K562 (cell line): ENCODE data around the gene SNX1. TPM values are rescaled to one million over a fixed set of nuclear protein-coding genes. Genes with fewer than 3 reads are reported as not detected.

Source experiments
- CREBBP ChIP-seq: IDR thresholded peaks from one replicate; pipeline ENCODE4 v1.6.1; 2012; ENCODE audit warnings: low read depth, mild to moderate bottlenecking, control low read depth, inconsistent platforms, low read length
- FOXK2 ChIP-seq, 2 experiments: fragments of 450-650 bp; IDR thresholded peaks in 1 of 2; conservative IDR thresholded peaks in 1 of 2; 2 replicates each; pipeline ENCODE4 v1.6.1; 2016; ENCODE audit warnings: low read depth in 2 of 2, mild to moderate bottlenecking in 1 of 2
- HDAC8 ChIP-seq: fragments of 450-650 bp; IDR thresholded peaks from 2 replicates; pipeline ENCODE4 v1.6.1; 2016; ENCODE audit warnings: mild to moderate bottlenecking, missing genetic modification characterization, moderate library complexity, missing compliant biosample characterization
- KDM1A ChIP-seq, 2 experiments: fragments of 450-650 bp; IDR thresholded peaks; 2 replicates each; pipeline ENCODE4 v1.6.1; 2016; ENCODE audit warnings: mild to moderate bottlenecking in 2 of 2
- MAZ ChIP-seq, 2 experiments: fragments of 450-650 bp in 1 of 2; sonication (generic) in 1 of 2; formaldehyde crosslinking; IDR thresholded peaks in 1 of 2; conservative IDR thresholded peaks in 1 of 2; 2 replicates each; pipeline versions ENCODE4 v1.4.0 to v1.5.0; 2020; ENCODE audit warnings: mild to moderate bottlenecking in 1 of 2, missing genetic modification reagents in 1 of 2
- NFE2L1 ChIP-seq: fragments of 450-650 bp; IDR thresholded peaks from 2 replicates; pipeline ENCODE4 v1.6.1; 2016; ENCODE audit warnings: missing genetic modification characterization, low read depth, mild to moderate bottlenecking, missing compliant biosample characterization, moderate library complexity, borderline replicate concordance
- NFRKB ChIP-seq: fragments of 450-650 bp; IDR thresholded peaks from 2 replicates; pipeline ENCODE4 v1.6.1; 2016; ENCODE audit warnings: low read depth
- NR1H2 ChIP-seq: sonication (generic); formaldehyde crosslinking; IDR thresholded peaks from 2 replicates; pipeline ENCODE4 v1.4.0; 2020; ENCODE audit warnings: mild to moderate bottlenecking, missing genetic modification reagents
- PML ChIP-seq: IDR thresholded peaks from 2 replicates; pipeline ENCODE4 v1.6.1; 2012; ENCODE audit warnings: low read length, inconsistent platforms
- RCOR1 ChIP-seq, 2 experiments: IDR thresholded peaks; 2 replicates each; pipeline ENCODE4 v1.6.1; 2012; ENCODE audit warnings: low read depth in 2 of 2, low read length in 2 of 2, borderline replicate concordance in 1 of 2, improper control_type of control experiment in 1 of 2
- SMARCB1 ChIP-seq: IDR thresholded peaks from 2 replicates; pipeline ENCODE4 v1.6.1; 2011; ENCODE audit warnings: improper control_type of control experiment, low read depth; ENCODE audit not compliant: insufficient read length
- SRSF3 ChIP-seq: fragments of 200-400 bp; formaldehyde crosslinking; IDR thresholded peaks from 2 replicates; pipeline ENCODE4 v1.6.1; 2016; ENCODE audit warnings: mild to moderate bottlenecking, low read length, moderate library complexity; ENCODE audit not compliant: insufficient read depth
- STAT5B ChIP-seq: fragments of 250-450 bp; sonication (Bioruptor Pico); IDR thresholded peaks from 2 replicates; pipeline ENCODE4 v1.8.0; 2021; ENCODE audit warnings: mild to moderate bottlenecking, inconsistent platforms
- TBL1XR1 ChIP-seq, 2 experiments: IDR thresholded peaks; 2 replicates each; pipeline ENCODE4 v1.6.1; 2012; ENCODE audit warnings: improper control_type of control experiment in 2 of 2, low read length in 2 of 2, mild to moderate bottlenecking in 1 of 2
- TRIM24 ChIP-seq, 2 experiments: fragments of 450-650 bp; IDR thresholded peaks; 2 replicates each; pipeline ENCODE4 v1.6.1; 2016
- XRCC4 ChIP-seq: IDR thresholded peaks from one replicate; pipeline ENCODE4 v1.6.1; 2011; ENCODE audit not compliant: insufficient read depth, insufficient read length; ENCODE audit errors: extremely low read depth
- ZC3H8 ChIP-seq: fragments of 450-650 bp; IDR thresholded peaks from 2 replicates; pipeline ENCODE4 v1.6.1; 2017
- ZNF12 ChIP-seq: sonication (generic); formaldehyde crosslinking; IDR thresholded peaks from 2 replicates; pipeline ENCODE4 v1.4.0; 2020; ENCODE audit warnings: mild to moderate bottlenecking, missing genetic modification reagents
- ZNF766 ChIP-seq: fragments of 200-800 bp; sonication (Bioruptor generic); conservative IDR thresholded peaks from 2 replicates; pipeline ENCODE4 v1.6.1; 2016; ENCODE audit warnings: missing genetic modification characterization, missing compliant biosample characterization
- ZNF780A ChIP-seq: fragments of 250-450 bp; sonication (Bioruptor Pico); IDR thresholded peaks from 2 replicates; pipeline ENCODE4 v1.5.0; 2021; ENCODE audit warnings: mild to moderate bottlenecking
- polyA plus RNA-seq, 8 experiments: library from polyadenylated mRNA; depleted of rRNA in 4 of 8; stranded (reverse) in 5 of 8; unstranded in 3 of 8; fragments of >200 nt; fragmentation: Nextera tagmentation in 2 of 8; fragmentation: Illumina TruSeq in 1 of 8; extraction: Ambion mirVana in 2 of 8; extraction: Trizol in 1 of 8; gene quantifications; 2 replicates each; pipeline versions ENCODE4 v1.2.1 to v1.2.3, GENCODE V29; 2011 to 2014; ENCODE audit warnings: inconsistent platforms in 1 of 8, missing spikeins in 1 of 8
- total RNA-seq, 7 experiments: library from RNA; depleted of rRNA in 6 of 7; stranded (reverse); fragments of >200 nt in 6 of 7; fragmentation: Illumina TruSeq in 2 of 7; extraction: Trizol in 2 of 7; gene quantifications; 2 replicates each; pipeline versions ENCODE4 v1.2.1 to v1.2.3, GENCODE V29; 2011 to 2021; ENCODE audit warnings: low replicate concordance in 1 of 7
- TF ChIP-seq, protein P1 (sequence below): fragments of 450-650 bp; IDR thresholded peaks from 2 replicates; pipeline ENCODE4 v1.6.1; 2016
- TF ChIP-seq, protein P2 (sequence below), 3 experiments: IDR thresholded peaks in 2 of 3; conservative IDR thresholded peaks in 1 of 3; 2 replicates each; pipeline ENCODE4 v1.5.1; 2011 to 2012; ENCODE audit warnings: low read length in 3 of 3, mild to moderate bottlenecking in 3 of 3, control low read depth in 2 of 3, improper control_type of control experiment in 1 of 3, inconsistent platforms in 1 of 3, low read depth in 1 of 3, mixed read lengths in 1 of 3, moderate library complexity in 1 of 3; ENCODE audit not compliant: insufficient read depth in 2 of 3
- TF ChIP-seq, protein P3 (sequence below): fragments of 450-650 bp; formaldehyde crosslinking; conservative IDR thresholded peaks from 2 replicates; pipeline ENCODE4 v1.4.0; 2022; ENCODE audit warnings: mild to moderate bottlenecking, missing genetic modification characterization
- TF ChIP-seq, protein P4 (sequence below): IDR thresholded peaks from 2 replicates; pipeline ENCODE4 v1.6.1; 2011; ENCODE audit warnings: borderline replicate concordance, low read depth, mild to moderate bottlenecking, moderate library complexity, low read length; ENCODE audit not compliant: insufficient read depth, poor library complexity, severe bottlenecking

SNX1 gene
- total and polyA plus RNA-seq, 9 of the 15 experiments (the other 6 are each of a cell fraction or from before 2014, with no cell fraction given), result 11.0 to 105 (median 59.9) TPM

DNA sequence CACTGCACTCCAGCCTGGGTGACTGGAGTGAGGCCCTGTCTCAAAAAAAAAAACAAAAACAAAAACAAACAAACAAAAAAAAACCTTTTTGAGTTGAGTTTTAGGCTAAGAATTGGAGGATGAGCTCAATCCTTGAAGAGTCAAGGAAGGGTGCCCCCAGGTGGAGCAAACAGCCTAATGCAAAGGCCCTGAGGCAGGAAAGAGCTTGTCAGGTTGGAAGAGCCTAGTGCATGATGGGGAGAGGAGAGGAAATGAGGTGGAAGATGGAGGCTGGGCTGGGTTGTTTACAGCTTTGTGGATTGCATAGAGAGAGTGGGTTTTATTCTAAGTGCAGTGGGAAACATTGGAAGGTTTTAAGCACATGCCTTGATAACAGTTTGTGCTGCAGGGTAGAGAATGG lies 53.6 kb downstream of the SNX1 start (continued):
- TF ChIP-seq, protein P1, sequence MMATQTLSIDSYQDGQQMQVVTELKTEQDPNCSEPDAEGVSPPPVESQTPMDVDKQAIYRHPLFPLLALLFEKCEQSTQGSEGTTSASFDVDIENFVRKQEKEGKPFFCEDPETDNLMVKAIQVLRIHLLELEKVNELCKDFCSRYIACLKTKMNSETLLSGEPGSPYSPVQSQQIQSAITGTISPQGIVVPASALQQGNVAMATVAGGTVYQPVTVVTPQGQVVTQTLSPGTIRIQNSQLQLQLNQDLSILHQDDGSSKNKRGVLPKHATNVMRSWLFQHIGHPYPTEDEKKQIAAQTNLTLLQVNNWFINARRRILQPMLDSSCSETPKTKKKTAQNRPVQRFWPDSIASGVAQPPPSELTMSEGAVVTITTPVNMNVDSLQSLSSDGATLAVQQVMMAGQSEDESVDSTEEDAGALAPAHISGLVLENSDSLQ, result 0 out of 2 replicates have a peak, but pooled peaks have one; percentile 32
- TF ChIP-seq HDAC8, result no peak
- no peak for TF ChIP-seq PML
- TF ChIP-seq SRSF3, result no peak
- TF ChIP-seq NR1H2 (CRISPR knock-in tag), result no peak
- TF ChIP-seq, protein P2, sequence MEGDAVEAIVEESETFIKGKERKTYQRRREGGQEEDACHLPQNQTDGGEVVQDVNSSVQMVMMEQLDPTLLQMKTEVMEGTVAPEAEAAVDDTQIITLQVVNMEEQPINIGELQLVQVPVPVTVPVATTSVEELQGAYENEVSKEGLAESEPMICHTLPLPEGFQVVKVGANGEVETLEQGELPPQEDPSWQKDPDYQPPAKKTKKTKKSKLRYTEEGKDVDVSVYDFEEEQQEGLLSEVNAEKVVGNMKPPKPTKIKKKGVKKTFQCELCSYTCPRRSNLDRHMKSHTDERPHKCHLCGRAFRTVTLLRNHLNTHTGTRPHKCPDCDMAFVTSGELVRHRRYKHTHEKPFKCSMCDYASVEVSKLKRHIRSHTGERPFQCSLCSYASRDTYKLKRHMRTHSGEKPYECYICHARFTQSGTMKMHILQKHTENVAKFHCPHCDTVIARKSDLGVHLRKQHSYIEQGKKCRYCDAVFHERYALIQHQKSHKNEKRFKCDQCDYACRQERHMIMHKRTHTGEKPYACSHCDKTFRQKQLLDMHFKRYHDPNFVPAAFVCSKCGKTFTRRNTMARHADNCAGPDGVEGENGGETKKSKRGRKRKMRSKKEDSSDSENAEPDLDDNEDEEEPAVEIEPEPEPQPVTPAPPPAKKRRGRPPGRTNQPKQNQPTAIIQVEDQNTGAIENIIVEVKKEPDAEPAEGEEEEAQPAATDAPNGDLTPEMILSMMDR (IDR thresholded peaks at IDR 0.05 in 2 of 3, conservative IDR thresholded peaks at IDR 0.05 in 1 of 3; ENCODE audit: insufficient read depth in 2 of 3, low read depth in 1 of 3, low read length in 3 of 3), result peak; percentile 49 to 56 (median 54)
- no peak for TF ChIP-seq SMARCB1
- no peak for TF ChIP-seq ZC3H8
- TF ChIP-seq, protein P3, sequence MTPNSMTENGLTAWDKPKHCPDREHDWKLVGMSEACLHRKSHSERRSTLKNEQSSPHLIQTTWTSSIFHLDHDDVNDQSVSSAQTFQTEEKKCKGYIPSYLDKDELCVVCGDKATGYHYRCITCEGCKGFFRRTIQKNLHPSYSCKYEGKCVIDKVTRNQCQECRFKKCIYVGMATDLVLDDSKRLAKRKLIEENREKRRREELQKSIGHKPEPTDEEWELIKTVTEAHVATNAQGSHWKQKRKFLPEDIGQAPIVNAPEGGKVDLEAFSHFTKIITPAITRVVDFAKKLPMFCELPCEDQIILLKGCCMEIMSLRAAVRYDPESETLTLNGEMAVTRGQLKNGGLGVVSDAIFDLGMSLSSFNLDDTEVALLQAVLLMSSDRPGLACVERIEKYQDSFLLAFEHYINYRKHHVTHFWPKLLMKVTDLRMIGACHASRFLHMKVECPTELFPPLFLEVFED, result no peak
- 0 out of 2 replicates have a peak, but pooled peaks have one; percentile 35 for TF ChIP-seq NFRKB
- no peak for TF ChIP-seq ZNF12 (CRISPR knock-in tag)
- no peak for TF ChIP-seq XRCC4
- no peak for TF ChIP-seq STAT5B (CRISPR knock-in tag)
- no peak for TF ChIP-seq ZNF766 (CRISPR knock-in tag)
- TF ChIP-seq FOXK2 (conservative IDR thresholded peaks at IDR 0.05 in 1 of 2, IDR thresholded peaks at IDR 0.05 in 1 of 2; ENCODE audit: low read depth in 2 of 2), result peak; percentile 62 to 75
- 0 out of 4 replicates have a peak, but pooled peaks of 1 of the 2 experiments have one; percentile 13 for TF ChIP-seq MAZ (CRISPR knock-in tag; conservative IDR thresholded peaks at IDR 0.05 in 1 of 2, IDR thresholded peaks at IDR 0.05 in 1 of 2)
- TF ChIP-seq RCOR1 (IDR thresholded peaks at IDR 0.05; ENCODE audit: borderline replicate concordance in 1 of 2, low read depth in 2 of 2, low read length in 2 of 2), result 0 out of 4 replicates have a peak, but pooled peaks of 1 of the 2 experiments have one; percentile 33
- peak in 1 of 2 experiments; percentile 54; a peak in 1 of 4 replicates for TF ChIP-seq KDM1A (IDR thresholded peaks at IDR 0.05)
- no peak for TF ChIP-seq ZNF780A (CRISPR knock-in tag)
- no peak for TF ChIP-seq NFE2L1 (tag)
- TF ChIP-seq TRIM24 (IDR thresholded peaks at IDR 0.05), result 0 out of 4 replicates have a peak, but pooled peaks of 1 of the 2 experiments have one; percentile 11
- TF ChIP-seq, protein P4, sequence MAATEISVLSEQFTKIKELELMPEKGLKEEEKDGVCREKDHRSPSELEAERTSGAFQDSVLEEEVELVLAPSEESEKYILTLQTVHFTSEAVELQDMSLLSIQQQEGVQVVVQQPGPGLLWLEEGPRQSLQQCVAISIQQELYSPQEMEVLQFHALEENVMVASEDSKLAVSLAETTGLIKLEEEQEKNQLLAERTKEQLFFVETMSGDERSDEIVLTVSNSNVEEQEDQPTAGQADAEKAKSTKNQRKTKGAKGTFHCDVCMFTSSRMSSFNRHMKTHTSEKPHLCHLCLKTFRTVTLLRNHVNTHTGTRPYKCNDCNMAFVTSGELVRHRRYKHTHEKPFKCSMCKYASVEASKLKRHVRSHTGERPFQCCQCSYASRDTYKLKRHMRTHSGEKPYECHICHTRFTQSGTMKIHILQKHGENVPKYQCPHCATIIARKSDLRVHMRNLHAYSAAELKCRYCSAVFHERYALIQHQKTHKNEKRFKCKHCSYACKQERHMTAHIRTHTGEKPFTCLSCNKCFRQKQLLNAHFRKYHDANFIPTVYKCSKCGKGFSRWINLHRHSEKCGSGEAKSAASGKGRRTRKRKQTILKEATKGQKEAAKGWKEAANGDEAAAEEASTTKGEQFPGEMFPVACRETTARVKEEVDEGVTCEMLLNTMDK, result no peak
- TF ChIP-seq CREBBP, result no peak
- no peak for TF ChIP-seq TBL1XR1 (IDR thresholded peaks at IDR 0.05; ENCODE audit: low read length in 2 of 2)
